Measurements from ENCODE around the gene TMEM108.

- TF ChIP-seq CTCF (IDR thresholded peaks at IDR 0.05), result no peak
- no peak for TF ChIP-seq ZFX (IDR thresholded peaks at IDR 0.05; ENCODE audit: borderline replicate concordance)
Observed at GRCh38 chr3:133396906-133397305, 358.7 kb downstream of the TMEM108 start.

All from 22Rv1 (cell line).